GM19467 (cell line): ENCODE results near the gene SDHAF2.
"Not testable (repeated sequence)": the region's sequence is repeated elsewhere in the genome, so short reads cannot be mapped to it uniquely, and the experiment has no call there.

ENCODE experiments used
- ATAC-seq: cut with Tn5 transposase; IDR thresholded peaks from one replicate; pipeline ENCODE4 v1.9.1; 2021; ENCODE audit warnings: mild to moderate bottlenecking, moderate library complexity; ENCODE audit not compliant: unreplicated experiment

Gene SDHAF2

GRCh38 chr11:61474013-61474643 lies 44.2 kb downstream of the SDHAF2 start:
- no peak for ATAC-seq

- ATAC-seq, result no peak
These were observed 45.5 kb downstream of the SDHAF2 start for GRCh38 chr11:61475433-61475832.

GRCh38 chr11:61476371-61476770 lies 46.4 kb downstream of the SDHAF2 start:
- ATAC-seq, result no peak

GRCh38 chr11:61477126-61477525 lies 47.2 kb downstream of the SDHAF2 start:
- no peak for ATAC-seq

GRCh38 chr11:61477727-61478148 lies 47.8 kb downstream of the SDHAF2 start:
- no peak for ATAC-seq

GRCh38 chr11:61479360-61480058 lies 49.6 kb downstream of the SDHAF2 start:
- not testable (repeated sequence) for ATAC-seq

GRCh38 chr11:61480261-61480993 lies 50.5 kb downstream of the SDHAF2 start:
- ATAC-seq, result no peak

- no peak for ATAC-seq
These were observed 51.0 kb downstream of the SDHAF2 start for GRCh38 chr11:61480994-61481335.

GRCh38 chr11:61481806-61482205 lies 51.9 kb downstream of the SDHAF2 start:
- ATAC-seq, result no peak

- ATAC-seq, result no peak
These were observed 52.6 kb downstream of the SDHAF2 start for GRCh38 chr11:61482513-61482912.

GRCh38 chr11:61484541-61484940 lies 54.6 kb downstream of the SDHAF2 start:
- no peak for ATAC-seq

- no peak for ATAC-seq
These were observed 55.2 kb downstream of the SDHAF2 start for GRCh38 chr11:61485080-61485479.

- no peak for ATAC-seq
These were observed 56.2 kb downstream of the SDHAF2 start for GRCh38 chr11:61486011-61486620.

- no peak for ATAC-seq
These were observed 56.9 kb downstream of the SDHAF2 start for GRCh38 chr11:61486779-61487178.

- no peak for ATAC-seq
These were observed 57.6 kb downstream of the SDHAF2 start for GRCh38 chr11:61487342-61488025.

GRCh38 chr11:61488651-61489291 lies 58.8 kb downstream of the SDHAF2 start:
- ATAC-seq, result no peak

- no peak for ATAC-seq
These were observed 60.2 kb downstream of the SDHAF2 start for GRCh38 chr11:61489833-61490721.

GRCh38 chr11:61491736-61492395 lies 61.9 kb downstream of the SDHAF2 start:
- no peak for ATAC-seq

GRCh38 chr11:61494381-61494961 lies 64.5 kb downstream of the SDHAF2 start:
- ATAC-seq, result no peak
